Vagina (tissue), 2 donors: ENCODE results near the gene SEMA4D.

ENCODE experiments used
- CTCF ChIP-seq, 3 experiments: fragments of 450-650 bp in 2 of 3; fragments of 200-600 bp in 1 of 3; sonication (generic) in 1 of 3; IDR thresholded peaks; one replicate each; pipeline ENCODE4 v1.5.1; 2017 to 2019; ENCODE audit warnings: antibody characterized with exemption in 3 of 3, mild to moderate bottlenecking in 2 of 3, moderate library complexity in 2 of 3
- POLR2A ChIP-seq, 2 donors: fragments of 450-650 bp; IDR thresholded peaks; one replicate each; pipeline ENCODE4 v1.6.1; 2017; ENCODE audit warnings: antibody characterized with exemption in 2 of 2, mild to moderate bottlenecking in 2 of 2, moderate library complexity in 2 of 2
- POLR2AphosphoS5 ChIP-seq, 2 donors: sonication (generic); formaldehyde crosslinking; IDR thresholded peaks; one replicate each; pipeline ENCODE4 v1.9.0; 2017; ENCODE audit warnings: antibody characterized with exemption in 2 of 2, mild to moderate bottlenecking in 2 of 2, low read depth in 1 of 2; ENCODE audit not compliant: insufficient read depth in 1 of 2

GRCh38 chr9:89493671-89494070, 4.2 kb downstream of the SEMA4D start:
- TF ChIP-seq CTCF (IDR thresholded peaks at IDR 0.05) (no peak), POLR2AphosphoS5 (IDR thresholded peaks at IDR 0.05; ENCODE audit: insufficient read depth in 1 of 2, low read depth in 1 of 2) (no peak), POLR2A (IDR thresholded peaks at IDR 0.05) (no peak)
